Measurements from ENCODE around the gene NDUFV1.
"Not testable (repeated sequence)": the region's sequence is repeated elsewhere in the genome, so short reads cannot be mapped to it uniquely, and the experiment has no call there.

The NDUFV1 gene

GRCh38 chr11:67627812-67628624, 21.3 kb downstream of the NDUFV1 start:
- no peak for DNase-seq

- DNase-seq, result no peak
Measured at GRCh38 chr11:67628710-67629385, 22.1 kb downstream of the NDUFV1 start.

- DNase-seq, result peak; percentile 87
Measured at GRCh38 chr11:67629386-67630227, 22.9 kb downstream of the NDUFV1 start, which contains the start of gene NUDT8. NUDT8 (minus strand) TSS chr11:67629937; CDS start chr11:67629911, 26 bp downstream.

GRCh38 chr11:67630228-67630942, 23.6 kb downstream of the NDUFV1 start:
- DNase-seq, result peak; percentile 97

- DNase-seq, result no peak
Measured at GRCh38 chr11:67630943-67631331, 24.2 kb downstream of the NDUFV1 start.

GRCh38 chr11:67631411-67631810, 24.7 kb downstream of the NDUFV1 start:
- no peak for DNase-seq

GRCh38 chr11:67631853-67632174, 25.1 kb downstream of the NDUFV1 start:
- no peak for DNase-seq

- no peak for DNase-seq
Measured at GRCh38 chr11:67632175-67632981, 25.6 kb downstream of the NDUFV1 start.

- DNase-seq, result no peak
Measured at GRCh38 chr11:67632982-67633755, 26.4 kb downstream of the NDUFV1 start.

- DNase-seq, result no peak
Measured at GRCh38 chr11:67633758-67634365, 27.1 kb downstream of the NDUFV1 start.

GRCh38 chr11:67634366-67635230, 27.9 kb downstream of the NDUFV1 start:
- DNase-seq, result no peak

- no peak for DNase-seq
Measured at GRCh38 chr11:67635231-67635521, 28.4 kb downstream of the NDUFV1 start.

GRCh38 chr11:67636962-67637361, 30.2 kb downstream of the NDUFV1 start:
- DNase-seq, result no peak

- DNase-seq, result not testable (repeated sequence)
Measured at GRCh38 chr11:67637441-67637840, 30.7 kb downstream of the NDUFV1 start.

- no peak for DNase-seq
Measured at GRCh38 chr11:67638535-67639437, 32.0 kb downstream of the NDUFV1 start.

- no peak for DNase-seq
Measured at GRCh38 chr11:67639438-67639859, 32.7 kb downstream of the NDUFV1 start, which contains the start of gene TBX10. TBX10 (minus strand) TSS chr11:67639763; CDS start chr11:67639472, 291 bp downstream.

- DNase-seq, result peak; percentile 66
Measured at GRCh38 chr11:67640021-67640757, 33.5 kb downstream of the NDUFV1 start.

Data from stimulated activated CD4-positive, alpha-beta T cell treated with anti-CD3 and anti-CD28 coated beads, Interleukin-4, amount 100 ng/mL, for 1 hour (primary cell).